MG63 (cell line): ENCODE data around the gene DIDO1. TPM values are rescaled to one million over a fixed set of nuclear protein-coding genes. Genes with fewer than 3 reads are reported as not detected.
"Not testable (repeated sequence)": the region's sequence is repeated elsewhere in the genome, so short reads cannot be mapped to it uniquely, and the experiment has no call there.

Source experiments
- DNase-seq: peaks from one replicate; pipeline ENCODE4 v3.0.0-alpha.2; 2020
- H3K27me3 ChIP-seq: fragments of 250-450 bp; sonication (Bioruptor Pico); 2 replicates; pipeline ENCODE4 v1.5.1; 2020; ENCODE audit warnings: mild to moderate bottlenecking, moderate library complexity
- H3K36me3 ChIP-seq: fragments of 250-450 bp; sonication (Bioruptor Pico); 2 replicates; pipeline ENCODE4 v1.5.1; 2020; ENCODE audit warnings: mild to moderate bottlenecking, moderate library complexity
- H3K4me3 ChIP-seq: fragments of 250-450 bp; sonication (Bioruptor Pico); 2 replicates; pipeline ENCODE4 v1.5.1; 2020; ENCODE audit warnings: mild to moderate bottlenecking, moderate library complexity
- H3K9me3 ChIP-seq: fragments of 250-450 bp; sonication (Bioruptor Pico); 2 replicates; pipeline ENCODE4 v1.5.1; 2020; ENCODE audit warnings: mild to moderate bottlenecking, moderate library complexity
- total RNA-seq: library from RNA; depleted of rRNA; stranded (reverse); fragments of >200 nt; shearing (Covaris generic); gene quantifications from 2 replicates; pipeline ENCODE4 v1.2.3, GENCODE V29; 2014; ENCODE audit warnings: low replicate concordance

DIDO1 gene
- total RNA-seq, 1 experiment from 2014 or later: 21.2 TPM

GRCh38 chr20:62873280-62873679, 53.0 kb downstream of the DIDO1 start:
- Histone ChIP-seq H3K27me3 (no peaks in the 10 kb centered on the region), H3K9me3 (no peaks in the 10 kb centered on the region; the same call in 1 of the 2 replicates), H3K36me3 (no peaks in the 10 kb centered on the region), H3K4me3 (no peak overlapping the region)
- DNase-seq: no peak

GRCh38 chr20:62872862-62873261, 53.4 kb downstream of the DIDO1 start:
- no peaks in the 10 kb centered on the region; the same call in 1 of the 2 replicates for H3K9me3 ChIP-seq
- no peaks in the 10 kb centered on the region for H3K27me3 ChIP-seq
- DNase-seq: no peak
- no peaks in the 10 kb centered on the region for H3K36me3 ChIP-seq
- H3K4me3 ChIP-seq: no peak overlapping the region

- Histone ChIP-seq H3K27me3 (no peaks in the 10 kb centered on the region), H3K4me3 (no peak overlapping the region), H3K36me3 (no peaks in the 10 kb centered on the region), H3K9me3 (no peaks in the 10 kb centered on the region; the same call in 1 of the 2 replicates)
- no peak for DNase-seq
These were observed 54.0 kb downstream of the DIDO1 start for GRCh38 chr20:62872184-62872847.

- H3K9me3 ChIP-seq: peaks cover 8% of the 10 kb centered on the region
- H3K27me3 ChIP-seq: no peaks in the 10 kb centered on the region
- no peak overlapping the region for H3K4me3 ChIP-seq
- H3K36me3 ChIP-seq: peaks cover 3% of the 10 kb centered on the region
- no peak for DNase-seq
These were observed 62.1 kb downstream of the DIDO1 start for GRCh38 chr20:62864207-62864606.

GRCh38 chr20:62861726-62862336, 64.5 kb downstream of the DIDO1 start, which contains the start of gene TCFL5:
Gene TCFL5, minus strand, starts transcription at chr20:62861822. Its CDS starts 152 bp downstream, at chr20:62861670.
- Histone ChIP-seq H3K9me3 (peaks cover 8% of the 10 kb centered on the region), H3K4me3 (peak within 1 kb of the TSS; percentile 63), H3K36me3 (peaks cover 23% of the 10 kb centered on the region), H3K27me3 (no peaks in the 10 kb centered on the region)
- peak; percentile 81 for DNase-seq

- Histone ChIP-seq H3K27me3 (no peaks in the 10 kb centered on the region), H3K9me3 (peaks cover 8% of the 10 kb centered on the region), H3K36me3 (peaks cover 28% of the 10 kb centered on the region), H3K4me3 (peak overlapping the region; percentile 63)
- peak; percentile 46 for DNase-seq
These were observed 65.2 kb downstream of the DIDO1 start for GRCh38 chr20:62860924-62861691.

GRCh38 chr20:62860391-62860923, 65.8 kb downstream of the DIDO1 start:
- peak overlapping the region; percentile 63 for H3K4me3 ChIP-seq
- peak; percentile 31 for DNase-seq
- H3K36me3 ChIP-seq: peaks cover 33% of the 10 kb centered on the region
- no peaks in the 10 kb centered on the region for H3K27me3 ChIP-seq
- H3K9me3 ChIP-seq: peaks cover 8% of the 10 kb centered on the region

GRCh38 chr20:62859721-62860120, 66.6 kb downstream of the DIDO1 start:
- Histone ChIP-seq H3K36me3 (peaks cover 41% of the 10 kb centered on the region), H3K27me3 (no peaks in the 10 kb centered on the region), H3K4me3 (peak overlapping the region; percentile 63), H3K9me3 (peaks cover 8% of the 10 kb centered on the region)
- DNase-seq: no peak

- no peak for DNase-seq
- H3K36me3 ChIP-seq: peaks cover 55% of the 10 kb centered on the region
- no peak overlapping the region for H3K4me3 ChIP-seq
- H3K27me3 ChIP-seq: no peaks in the 10 kb centered on the region
- H3K9me3 ChIP-seq: no peaks in the 10 kb centered on the region
These were observed 68.1 kb downstream of the DIDO1 start for GRCh38 chr20:62858058-62858830.

GRCh38 chr20:62856931-62857619, 69.2 kb downstream of the DIDO1 start:
- Histone ChIP-seq H3K36me3 (peaks cover 63% of the 10 kb centered on the region), H3K4me3 (no peak overlapping the region), H3K27me3 (no peaks in the 10 kb centered on the region), H3K9me3 (no peaks in the 10 kb centered on the region)
- no peak for DNase-seq

- H3K36me3 ChIP-seq: peaks cover 79% of the 10 kb centered on the region
- DNase-seq: no peak
- H3K27me3 ChIP-seq: no peaks in the 10 kb centered on the region
- H3K4me3 ChIP-seq: no peak overlapping the region
- no peaks in the 10 kb centered on the region for H3K9me3 ChIP-seq
These were observed 71.2 kb downstream of the DIDO1 start for GRCh38 chr20:62855120-62855519.

GRCh38 chr20:62854121-62854520, 72.2 kb downstream of the DIDO1 start:
- Histone ChIP-seq H3K36me3 (peaks cover 85% of the 10 kb centered on the region), H3K9me3 (no peaks in the 10 kb centered on the region), H3K4me3 (no peak overlapping the region), H3K27me3 (no peaks in the 10 kb centered on the region)
- DNase-seq: no peak

GRCh38 chr20:62853304-62853703, 73.0 kb downstream of the DIDO1 start:
- not testable (repeated sequence) for DNase-seq
- peaks cover 84% of the 10 kb centered on the region for H3K36me3 ChIP-seq

GRCh38 chr20:62852841-62853240, 73.5 kb downstream of the DIDO1 start:
- no peak for DNase-seq
- Histone ChIP-seq H3K27me3 (no peaks in the 10 kb centered on the region), H3K4me3 (no peak overlapping the region), H3K9me3 (no peaks in the 10 kb centered on the region), H3K36me3 (peaks cover 84% of the 10 kb centered on the region)

More at GRCh38 chr20:62853304-62853703, 73.0 kb downstream of the DIDO1 start:
- not testable (repeated sequence) for H3K4me3 ChIP-seq, H3K9me3 ChIP-seq, H3K27me3 ChIP-seq

GRCh38 chr20:62852196-62852595, 74.1 kb downstream of the DIDO1 start:
- no peak for DNase-seq
- Histone ChIP-seq H3K27me3 (no peaks in the 10 kb centered on the region), H3K36me3 (peaks cover 84% of the 10 kb centered on the region), H3K9me3 (no peaks in the 10 kb centered on the region), H3K4me3 (no peak overlapping the region)
